Calu3 (cell line): ENCODE data around the gene QKI. TPM values are rescaled to one million over a fixed set of nuclear protein-coding genes. Genes with fewer than 3 reads are reported as not detected.

Source experiments
- BruUV-seq: library from RNA; stranded (reverse); fragments of 400-500 nt; replicated peaks from 2 replicates; lab custom pipeline; 2021; lab: Mats Ljungman, UMichigan
- CTCF ChIA-PET: fragments of 300-600 bp; sonication (Branson Sonifier 250); formaldehyde crosslinking; loops from one replicate; lab custom pipeline; 2022; ENCODE audit warnings: antibody characterized with exemption; lab: Charles Lee
- DNase-seq: peaks from one replicate; pipeline ENCODE4 v3.0.0; 2022
- H3K27ac Mint-ChIP-seq: one replicate; pipeline ENCODE4 v1.8.0; 2022; ENCODE audit warnings: mixed read lengths; ENCODE audit not compliant: unreplicated experiment
- H3K27me3 Mint-ChIP-seq: one replicate; pipeline ENCODE4 v1.8.0; 2022; ENCODE audit warnings: mixed read lengths; ENCODE audit not compliant: unreplicated experiment
- H3K36me3 Mint-ChIP-seq: one replicate; pipeline ENCODE4 v1.8.0; 2022; ENCODE audit warnings: mild to moderate bottlenecking, moderate library complexity, mixed read lengths; ENCODE audit not compliant: insufficient read depth, unreplicated experiment
- H3K4me1 Mint-ChIP-seq: one replicate; pipeline ENCODE4 v1.8.0; 2022; ENCODE audit warnings: mild to moderate bottlenecking, low read depth, mixed read lengths; ENCODE audit not compliant: unreplicated experiment
- H3K4me3 Mint-ChIP-seq: one replicate; pipeline ENCODE4 v1.8.0; 2022; ENCODE audit warnings: mild to moderate bottlenecking, low read depth, moderate library complexity, mixed read lengths; ENCODE audit not compliant: unreplicated experiment
- H3K9me3 Mint-ChIP-seq: one replicate; pipeline ENCODE4 v1.8.0; 2022; ENCODE audit warnings: low read depth, mixed read lengths; ENCODE audit not compliant: unreplicated experiment
- intact Hi-C: fragments of 100-400 bp; cut with micrococcal nuclease; formaldehyde crosslinking; loops from one replicate; pipeline ENCODE4 v1.10.0; 2022; ENCODE audit not compliant: unreplicated experiment
- total RNA-seq: library from RNA; stranded (reverse); gene quantifications from 2 replicates; pipeline ENCODE4 v1.2.3, GENCODE V29; 2022
- TF ChIP-seq, protein P1 (sequence below): fragments of 200-600 bp; IDR thresholded peaks from one replicate; pipeline ENCODE4 v1.8.0; 2022; ENCODE audit warnings: antibody characterized with exemption; ENCODE audit not compliant: unreplicated experiment

Gene QKI
- total RNA-seq, 1 experiment from 2014 or later, result 131 TPM

DNA sequence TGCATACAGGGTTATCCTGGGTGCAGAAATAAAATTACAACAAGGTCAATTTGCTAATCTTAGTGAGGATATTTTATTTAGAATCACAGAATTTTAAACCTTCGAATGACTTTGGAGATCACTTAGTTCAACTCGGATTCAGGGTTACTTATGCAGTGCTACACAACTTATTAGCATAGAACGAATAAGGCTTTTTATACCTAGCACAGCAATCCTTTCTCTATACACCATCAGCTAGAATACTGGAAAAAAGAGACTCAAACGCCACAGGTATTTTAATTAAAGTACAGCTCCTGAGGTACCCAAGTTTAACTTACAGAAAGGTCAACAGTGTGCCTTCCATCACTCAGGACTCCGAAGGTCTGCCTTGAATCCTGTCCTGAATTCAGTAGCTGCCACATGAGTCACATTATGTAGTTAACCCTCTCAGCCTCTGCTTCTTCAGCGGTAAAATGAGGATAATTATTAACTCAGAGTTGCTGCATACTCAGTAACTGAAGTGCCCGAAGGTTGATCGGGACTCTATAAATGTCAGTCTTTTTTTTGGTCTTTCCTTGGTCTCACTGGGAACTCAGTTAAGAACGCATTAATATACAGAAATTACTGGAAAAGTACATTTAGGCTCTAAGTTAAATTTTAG is 6.0 kb upstream of the QKI start:
- Mint-ChIP-seq H3K4me3 (no peak overlapping the region), H3K9me3 (no peaks in the 10 kb centered on the region), H3K36me3 (peaks cover 9% of the 10 kb centered on the region), H3K4me1 (peaks cover 24% of the 10 kb centered on the region), H3K27me3 (no peaks in the 10 kb centered on the region), H3K27ac (no peak overlapping the region)
- intact Hi-C loops, result no loop called here
- TF ChIP-seq, protein P1, sequence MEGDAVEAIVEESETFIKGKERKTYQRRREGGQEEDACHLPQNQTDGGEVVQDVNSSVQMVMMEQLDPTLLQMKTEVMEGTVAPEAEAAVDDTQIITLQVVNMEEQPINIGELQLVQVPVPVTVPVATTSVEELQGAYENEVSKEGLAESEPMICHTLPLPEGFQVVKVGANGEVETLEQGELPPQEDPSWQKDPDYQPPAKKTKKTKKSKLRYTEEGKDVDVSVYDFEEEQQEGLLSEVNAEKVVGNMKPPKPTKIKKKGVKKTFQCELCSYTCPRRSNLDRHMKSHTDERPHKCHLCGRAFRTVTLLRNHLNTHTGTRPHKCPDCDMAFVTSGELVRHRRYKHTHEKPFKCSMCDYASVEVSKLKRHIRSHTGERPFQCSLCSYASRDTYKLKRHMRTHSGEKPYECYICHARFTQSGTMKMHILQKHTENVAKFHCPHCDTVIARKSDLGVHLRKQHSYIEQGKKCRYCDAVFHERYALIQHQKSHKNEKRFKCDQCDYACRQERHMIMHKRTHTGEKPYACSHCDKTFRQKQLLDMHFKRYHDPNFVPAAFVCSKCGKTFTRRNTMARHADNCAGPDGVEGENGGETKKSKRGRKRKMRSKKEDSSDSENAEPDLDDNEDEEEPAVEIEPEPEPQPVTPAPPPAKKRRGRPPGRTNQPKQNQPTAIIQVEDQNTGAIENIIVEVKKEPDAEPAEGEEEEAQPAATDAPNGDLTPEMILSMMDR, result no peak
- BruUV-seq, result no TSS peak
- CTCF ChIA-PET, result interaction anchor here (1.3 kb wide), 1 partner anchor 96 kb away, joined by 3 read pairs; no protein-coding TSS in a partner anchor
- DNase-seq, result no peak

DNA sequence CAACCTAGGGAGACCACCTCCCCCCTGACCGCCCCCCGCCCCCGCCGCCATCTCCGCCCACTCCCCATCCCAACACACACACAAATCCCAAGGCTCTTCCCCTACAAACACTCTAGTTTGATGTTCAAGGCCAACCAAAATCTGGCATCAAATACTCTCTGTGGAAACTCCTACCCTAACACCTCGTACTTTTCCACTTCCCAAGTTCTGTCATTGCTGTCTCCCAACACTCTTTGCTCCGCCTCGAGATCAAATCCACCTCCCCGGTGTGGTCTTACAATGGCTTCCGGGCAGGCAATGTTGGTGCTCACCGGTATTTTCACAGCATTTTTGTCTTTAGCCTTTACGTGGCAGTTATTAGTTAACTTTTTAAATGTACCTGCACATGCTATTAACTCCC is 4.8 kb upstream of the QKI start:
- Mint-ChIP-seq H3K4me3 (no peak overlapping the region), H3K9me3 (no peaks in the 10 kb centered on the region)
- intact Hi-C loops, result no loop called here

DNA sequence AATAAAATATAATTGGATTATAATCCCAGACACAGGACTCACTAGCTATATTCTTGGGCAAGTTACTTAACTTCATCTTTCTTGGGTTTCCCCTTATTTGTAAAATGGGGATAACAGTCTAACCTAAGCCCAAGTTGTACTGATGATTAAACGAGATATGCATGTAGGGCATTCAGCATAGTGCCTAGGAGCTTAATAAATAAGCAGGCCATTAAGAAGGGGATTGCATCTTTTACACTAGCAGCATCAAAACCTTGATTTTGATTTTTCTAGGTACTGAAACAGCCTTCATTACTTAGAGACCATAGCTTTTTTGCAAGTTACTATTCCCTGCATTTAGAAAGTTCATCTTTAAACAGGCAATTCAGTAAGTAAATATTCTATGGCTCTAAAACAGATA is 2.2 kb upstream of the QKI start:
- no TSS peak for BruUV-seq
- peak overlapping the region; percentile 99 for H3K27ac Mint-ChIP-seq
- DNase-seq, result no peak
- CTCF ChIA-PET, result interaction anchor here (0.7 to 2.7 kb wide), 2 partner anchors 11 to 98 kb away, joined by 3 to 6 read pairs; no protein-coding TSS in a partner anchor
- H3K36me3 Mint-ChIP-seq, result peaks cover 46% of the 10 kb centered on the region
- peaks cover 9% of the 10 kb centered on the region for H3K4me1 Mint-ChIP-seq
- peak overlapping the region; percentile 83 for H3K4me3 Mint-ChIP-seq
- intact Hi-C loops, result loop anchor here (2.0 kb wide), 2 partner anchors 20 to 88 kb away; no protein-coding TSS in a partner anchor
- no peaks in the 10 kb centered on the region for H3K9me3 Mint-ChIP-seq
- TF ChIP-seq, protein P1, result no peak
- H3K27me3 Mint-ChIP-seq, result no peaks in the 10 kb centered on the region

More for the DNA sequence above, 4.8 kb upstream of the QKI start:
- no peak overlapping the region for H3K27ac Mint-ChIP-seq
- TF ChIP-seq, protein P1, result no peak
- BruUV-seq, result no TSS peak
- peaks cover 24% of the 10 kb centered on the region for H3K4me1 Mint-ChIP-seq
- H3K27me3 Mint-ChIP-seq, result no peaks in the 10 kb centered on the region
- CTCF ChIA-PET, result no interaction called here
- peaks cover 22% of the 10 kb centered on the region for H3K36me3 Mint-ChIP-seq
- DNase-seq, result no peak

DNA sequence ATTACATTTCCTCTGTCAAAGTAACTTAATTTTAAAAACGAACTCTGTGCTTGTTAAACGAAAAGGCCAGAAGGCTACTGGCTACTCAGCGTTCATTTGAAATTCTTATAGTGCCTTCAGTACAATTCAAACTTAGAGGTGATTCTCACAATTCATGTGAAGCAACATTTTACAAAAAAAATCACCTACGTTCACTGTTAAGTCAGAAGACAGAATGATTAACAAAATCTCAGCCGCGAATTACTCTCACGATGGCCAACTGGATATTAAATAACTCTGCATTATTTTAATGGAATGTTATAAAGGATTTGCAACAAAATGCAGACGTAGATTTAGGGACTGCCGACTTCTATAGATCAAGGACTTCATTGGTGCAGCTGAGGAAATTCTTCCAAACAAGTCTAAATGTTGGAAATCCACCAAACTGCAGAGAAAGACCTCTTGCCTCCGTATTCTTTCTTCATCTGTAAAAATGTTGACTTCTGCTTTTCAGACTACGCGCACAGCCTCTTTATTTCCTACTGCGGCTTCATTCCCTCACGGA is 1.6 kb upstream of the QKI start:
- CTCF ChIA-PET, result interaction anchor here (2.7 kb wide), 1 partner anchor 12 kb away, joined by 6 read pairs; no protein-coding TSS in a partner anchor
- H3K27ac Mint-ChIP-seq, result peak overlapping the region; percentile 99
- TF ChIP-seq, protein P1, result no peak
- peaks cover 9% of the 10 kb centered on the region for H3K4me1 Mint-ChIP-seq
- intact Hi-C loops, result loop anchor here (2.0 kb wide), 2 partner anchors 20 to 88 kb away; no protein-coding TSS in a partner anchor
- peaks cover 51% of the 10 kb centered on the region for H3K36me3 Mint-ChIP-seq
- H3K27me3 Mint-ChIP-seq, result no peaks in the 10 kb centered on the region
- peak overlapping the region; percentile 83 for H3K4me3 Mint-ChIP-seq
- TSS peak; percentile 78 for BruUV-seq
- DNase-seq, result no peak
- H3K9me3 Mint-ChIP-seq, result no peaks in the 10 kb centered on the region
